Endothelial cell of umbilical vein (primary cell): ENCODE data around the gene FREM1.

ENCODE experiments used
- CTCF ChIP-seq, 2 donors: IDR thresholded peaks; 1 replicate in 1 of 2; 2 replicates in 1 of 2; pipeline ENCODE4 v1.5.1; 2011; ENCODE audit warnings: low read length in 2 of 2, mild to moderate bottlenecking in 2 of 2, moderate library complexity in 2 of 2, control low read depth in 1 of 2, inconsistent platforms in 1 of 2, low read depth in 1 of 2; ENCODE audit not compliant: insufficient read depth in 1 of 2; ENCODE audit errors: extremely low read depth in 1 of 2
- MYC ChIP-seq: IDR thresholded peaks from one replicate; pipeline ENCODE4 v1.6.1; 2011; ENCODE audit warnings: mild to moderate bottlenecking, low read depth, low read length
- POLR2A ChIP-seq: IDR thresholded peaks from 2 replicates; pipeline ENCODE4 v1.6.1; 2012; ENCODE audit warnings: low read depth, mild to moderate bottlenecking, control low read depth, low read length
- POLR2AphosphoS5 ChIP-seq: IDR thresholded peaks from 2 replicates; pipeline ENCODE4 v1.6.1; 2012; ENCODE audit warnings: low read depth, mild to moderate bottlenecking, control low read depth, low read length, moderate library complexity; ENCODE audit not compliant: insufficient read depth
- TF ChIP-seq, protein P1 (sequence below): IDR thresholded peaks from 2 replicates; pipeline ENCODE4 v1.6.1; 2011; ENCODE audit not compliant: insufficient read depth, insufficient read length

- no peak for TF ChIP-seq CTCF (IDR thresholded peaks at IDR 0.05; ENCODE audit: extremely low read depth in 1 of 2, insufficient read depth in 1 of 2, low read depth in 1 of 2, low read length in 2 of 2)
- TF ChIP-seq POLR2A, result no peak
- TF ChIP-seq, protein P1, sequence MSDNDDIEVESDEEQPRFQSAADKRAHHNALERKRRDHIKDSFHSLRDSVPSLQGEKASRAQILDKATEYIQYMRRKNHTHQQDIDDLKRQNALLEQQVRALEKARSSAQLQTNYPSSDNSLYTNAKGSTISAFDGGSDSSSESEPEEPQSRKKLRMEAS, result no peak
- no peak for TF ChIP-seq MYC
- TF ChIP-seq POLR2AphosphoS5, result no peak
These were observed 3.4 kb downstream of the FREM1 start for GRCh38 chr9:14906644-14907359.
